ENCODE results near the gene CORIN.
"Not testable (repeated sequence)": the region's sequence is repeated elsewhere in the genome, so short reads cannot be mapped to it uniquely, and the experiment has no call there.

The CORIN gene

DNA sequence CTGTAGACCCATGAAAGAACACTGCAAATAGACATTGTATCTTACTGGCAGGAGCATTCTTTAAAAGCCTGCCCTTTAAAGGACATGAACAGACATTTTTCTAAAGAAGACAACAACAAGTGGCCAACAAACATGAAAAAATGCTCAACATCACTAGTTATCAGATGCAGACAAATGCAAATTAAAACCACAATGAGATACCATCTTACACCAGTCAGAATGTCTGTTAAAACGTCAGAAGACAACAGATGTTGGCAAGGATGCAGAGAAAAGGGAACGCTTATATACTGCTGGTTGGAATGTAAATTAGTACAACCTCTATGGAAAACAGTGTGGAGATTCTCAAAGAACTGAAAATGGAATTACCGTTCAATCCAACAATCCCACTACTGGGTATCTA is 275.6 kb downstream of the CORIN start:
- H3K36me3 ChIP-seq (ENCODE audit: insufficient read depth, low read length), result peaks cover 30% of the 10 kb centered on the region
- no peak overlapping the region for H2AFZ ChIP-seq (ENCODE audit: low read depth, low read length)
- ATAC-seq (ENCODE audit: insufficient read depth, low read depth) (peak; percentile 90), DNase-seq (peak; percentile 12)
- H3K27me3 ChIP-seq (ENCODE audit: insufficient read depth, low read length, poor library complexity), result no peaks in the 10 kb centered on the region
- H3K79me2 ChIP-seq (ENCODE audit: insufficient read depth, low read length), result no peaks in the 10 kb centered on the region
- H3K9me3 ChIP-seq (ENCODE audit: insufficient read depth, low read length, severe bottlenecking), result no peaks in the 10 kb centered on the region
- peak overlapping the region; percentile 49 for H3K4me2 ChIP-seq (ENCODE audit: insufficient read depth, low read length)
- H3K27ac ChIP-seq (ENCODE audit: low read length), result peak overlapping the region; percentile 84
- H3K4me1 ChIP-seq (ENCODE audit: insufficient read depth, low read length), result peaks cover 54% of the 10 kb centered on the region
- no peak overlapping the region for H3K4me3 ChIP-seq (ENCODE audit: low read depth in 1 of 2, low read length in 2 of 2)
- TF ChIP-seq EZH2 (IDR thresholded peaks at IDR 0.05; ENCODE audit: borderline replicate concordance, low read depth, low read length, severe bottlenecking), result no peak
- TF ChIP-seq, protein P1, sequence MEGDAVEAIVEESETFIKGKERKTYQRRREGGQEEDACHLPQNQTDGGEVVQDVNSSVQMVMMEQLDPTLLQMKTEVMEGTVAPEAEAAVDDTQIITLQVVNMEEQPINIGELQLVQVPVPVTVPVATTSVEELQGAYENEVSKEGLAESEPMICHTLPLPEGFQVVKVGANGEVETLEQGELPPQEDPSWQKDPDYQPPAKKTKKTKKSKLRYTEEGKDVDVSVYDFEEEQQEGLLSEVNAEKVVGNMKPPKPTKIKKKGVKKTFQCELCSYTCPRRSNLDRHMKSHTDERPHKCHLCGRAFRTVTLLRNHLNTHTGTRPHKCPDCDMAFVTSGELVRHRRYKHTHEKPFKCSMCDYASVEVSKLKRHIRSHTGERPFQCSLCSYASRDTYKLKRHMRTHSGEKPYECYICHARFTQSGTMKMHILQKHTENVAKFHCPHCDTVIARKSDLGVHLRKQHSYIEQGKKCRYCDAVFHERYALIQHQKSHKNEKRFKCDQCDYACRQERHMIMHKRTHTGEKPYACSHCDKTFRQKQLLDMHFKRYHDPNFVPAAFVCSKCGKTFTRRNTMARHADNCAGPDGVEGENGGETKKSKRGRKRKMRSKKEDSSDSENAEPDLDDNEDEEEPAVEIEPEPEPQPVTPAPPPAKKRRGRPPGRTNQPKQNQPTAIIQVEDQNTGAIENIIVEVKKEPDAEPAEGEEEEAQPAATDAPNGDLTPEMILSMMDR (IDR thresholded peaks at IDR 0.05; ENCODE audit: borderline replicate concordance, extremely low read depth, low read length, poor library complexity, severe bottlenecking), result no peak
- H3K9ac ChIP-seq (ENCODE audit: low read depth, low read length), result peak overlapping the region; percentile 32; the same call in 1 of the 2 replicates
- no peaks in the 10 kb centered on the region for H4K20me1 ChIP-seq (ENCODE audit: insufficient read depth, low read length)

DNA sequence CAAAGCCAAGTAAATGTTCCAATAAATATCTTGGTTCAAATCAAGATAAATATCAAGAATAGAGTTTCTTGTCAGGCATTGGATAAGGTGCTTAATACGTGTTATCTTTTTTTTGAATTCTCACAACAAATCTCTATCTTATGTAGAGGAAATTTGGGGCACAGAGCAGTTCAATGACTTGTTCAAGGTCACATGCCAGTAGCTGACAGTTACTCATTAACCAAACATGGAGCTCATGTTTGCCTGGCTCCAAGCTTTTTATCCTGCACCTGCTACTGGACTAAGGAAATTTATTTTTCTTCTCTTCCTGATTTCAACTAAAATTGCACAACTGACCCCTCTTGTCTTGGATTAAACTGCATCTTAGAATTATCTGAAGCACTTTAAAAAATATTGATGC is 276.5 kb downstream of the CORIN start:
- TF ChIP-seq, protein P1 (IDR thresholded peaks at IDR 0.05; ENCODE audit: borderline replicate concordance, extremely low read depth, low read length, poor library complexity, severe bottlenecking), result no peak
- no peak for TF ChIP-seq EZH2 (IDR thresholded peaks at IDR 0.05; ENCODE audit: borderline replicate concordance, low read depth, low read length, severe bottlenecking)
- H3K36me3 ChIP-seq (ENCODE audit: insufficient read depth, low read length), result peaks cover 26% of the 10 kb centered on the region
- H3K4me3 ChIP-seq (ENCODE audit: low read depth in 1 of 2, low read length in 2 of 2), result no peak overlapping the region
- H3K27ac ChIP-seq (ENCODE audit: low read length), result peak overlapping the region; percentile 84
- DNase-seq (no peak), ATAC-seq (ENCODE audit: insufficient read depth, low read depth) (no peak)
- peaks cover 54% of the 10 kb centered on the region for H3K4me1 ChIP-seq (ENCODE audit: insufficient read depth, low read length)
- no peaks in the 10 kb centered on the region for H3K9me3 ChIP-seq (ENCODE audit: insufficient read depth, low read length, severe bottlenecking)
- peak overlapping the region; percentile 49; the same call in 1 of the 2 replicates for H3K4me2 ChIP-seq (ENCODE audit: insufficient read depth, low read length)
- no peak overlapping the region for H2AFZ ChIP-seq (ENCODE audit: low read depth, low read length)
- no peaks in the 10 kb centered on the region for H3K79me2 ChIP-seq (ENCODE audit: insufficient read depth, low read length)
- H3K27me3 ChIP-seq (ENCODE audit: insufficient read depth, low read length, poor library complexity), result no peaks in the 10 kb centered on the region
- H3K9ac ChIP-seq (ENCODE audit: low read depth, low read length), result peak overlapping the region; percentile 32; the same call in 1 of the 2 replicates
- H4K20me1 ChIP-seq (ENCODE audit: insufficient read depth, low read length), result no peaks in the 10 kb centered on the region

DNA sequence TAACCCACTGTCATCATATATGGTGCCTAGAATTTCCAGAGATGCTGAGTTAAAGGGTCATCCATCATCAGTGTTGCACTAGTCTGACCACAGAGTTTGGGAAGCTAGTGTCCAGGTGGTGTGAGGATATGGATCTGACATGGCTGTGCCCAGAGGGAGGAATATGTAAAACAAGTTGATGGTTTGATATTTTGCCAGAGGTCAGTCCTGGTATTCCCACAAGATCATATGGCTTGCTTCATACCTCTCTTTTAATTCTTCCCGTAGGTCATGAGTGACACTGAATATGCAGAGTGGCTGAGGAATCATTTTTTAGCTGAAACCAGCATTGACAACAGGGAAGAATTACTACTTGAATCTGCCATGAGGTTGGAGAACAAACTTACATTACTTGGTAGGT is 277.2 kb downstream of the CORIN start:
- H3K27ac ChIP-seq (ENCODE audit: low read length), result peak overlapping the region; percentile 84
- ATAC-seq (ENCODE audit: insufficient read depth, low read depth) (no peak), DNase-seq (no peak)
- H3K27me3 ChIP-seq (ENCODE audit: insufficient read depth, low read length, poor library complexity), result no peaks in the 10 kb centered on the region
- H3K9ac ChIP-seq (ENCODE audit: low read depth, low read length), result no peak overlapping the region
- H3K9me3 ChIP-seq (ENCODE audit: insufficient read depth, low read length, severe bottlenecking), result no peaks in the 10 kb centered on the region
- H3K4me1 ChIP-seq (ENCODE audit: insufficient read depth, low read length), result peaks cover 54% of the 10 kb centered on the region
- H2AFZ ChIP-seq (ENCODE audit: low read depth, low read length), result no peak overlapping the region
- H3K4me3 ChIP-seq (ENCODE audit: low read depth in 1 of 2, low read length in 2 of 2), result no peak overlapping the region
- H3K79me2 ChIP-seq (ENCODE audit: insufficient read depth, low read length), result no peaks in the 10 kb centered on the region
- peaks cover 26% of the 10 kb centered on the region for H3K36me3 ChIP-seq (ENCODE audit: insufficient read depth, low read length)
- TF ChIP-seq EZH2 (IDR thresholded peaks at IDR 0.05; ENCODE audit: borderline replicate concordance, low read depth, low read length, severe bottlenecking), result no peak
- TF ChIP-seq, protein P1 (IDR thresholded peaks at IDR 0.05; ENCODE audit: borderline replicate concordance, extremely low read depth, low read length, poor library complexity, severe bottlenecking), result no peak
- H4K20me1 ChIP-seq (ENCODE audit: insufficient read depth, low read length), result no peaks in the 10 kb centered on the region
- H3K4me2 ChIP-seq (ENCODE audit: insufficient read depth, low read length), result no peak overlapping the region

DNA sequence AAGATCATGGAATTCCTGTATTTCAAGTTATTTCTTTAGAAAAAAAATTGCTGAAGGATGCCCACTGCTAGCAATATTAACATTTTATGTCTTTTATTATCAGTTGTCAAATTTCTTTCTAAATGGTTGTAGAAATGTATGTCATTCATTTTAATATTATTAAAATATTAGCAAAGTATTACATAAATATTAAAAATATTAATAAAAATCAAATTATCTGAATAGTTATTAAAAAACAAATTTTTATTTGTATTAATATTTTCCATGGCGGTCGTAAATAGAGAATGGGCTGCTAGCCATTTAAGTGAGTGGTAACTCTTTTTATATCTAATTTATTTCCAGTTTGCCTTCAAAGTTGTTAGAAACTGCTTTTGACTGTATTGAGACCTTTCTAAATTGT is 280.6 kb downstream of the CORIN start:
- Histone ChIP-seq H3K79me2 (ENCODE audit: insufficient read depth, low read length) (no peaks in the 10 kb centered on the region), H3K36me3 (ENCODE audit: insufficient read depth, low read length) (peaks cover 45% of the 10 kb centered on the region), H3K4me3 (ENCODE audit: low read depth in 1 of 2, low read length in 2 of 2) (no peak overlapping the region), H2AFZ (ENCODE audit: low read depth, low read length) (no peak overlapping the region), H3K9ac (ENCODE audit: low read depth, low read length) (no peak overlapping the region), H3K27ac (ENCODE audit: low read length) (no peak overlapping the region), H4K20me1 (ENCODE audit: insufficient read depth, low read length) (no peaks in the 10 kb centered on the region), H3K4me2 (ENCODE audit: insufficient read depth, low read length) (no peak overlapping the region), H3K27me3 (ENCODE audit: insufficient read depth, low read length, poor library complexity) (no peaks in the 10 kb centered on the region), H3K4me1 (ENCODE audit: insufficient read depth, low read length) (peaks cover 25% of the 10 kb centered on the region), H3K9me3 (ENCODE audit: insufficient read depth, low read length, severe bottlenecking) (no peaks in the 10 kb centered on the region)
- no peak for DNase-seq
- TF ChIP-seq, protein P1 (IDR thresholded peaks at IDR 0.05; ENCODE audit: borderline replicate concordance, extremely low read depth, low read length, poor library complexity, severe bottlenecking), result no peak
- no peak for TF ChIP-seq EZH2 (IDR thresholded peaks at IDR 0.05; ENCODE audit: borderline replicate concordance, low read depth, low read length, severe bottlenecking)
- ATAC-seq (ENCODE audit: insufficient read depth, low read depth), result no peak

DNA sequence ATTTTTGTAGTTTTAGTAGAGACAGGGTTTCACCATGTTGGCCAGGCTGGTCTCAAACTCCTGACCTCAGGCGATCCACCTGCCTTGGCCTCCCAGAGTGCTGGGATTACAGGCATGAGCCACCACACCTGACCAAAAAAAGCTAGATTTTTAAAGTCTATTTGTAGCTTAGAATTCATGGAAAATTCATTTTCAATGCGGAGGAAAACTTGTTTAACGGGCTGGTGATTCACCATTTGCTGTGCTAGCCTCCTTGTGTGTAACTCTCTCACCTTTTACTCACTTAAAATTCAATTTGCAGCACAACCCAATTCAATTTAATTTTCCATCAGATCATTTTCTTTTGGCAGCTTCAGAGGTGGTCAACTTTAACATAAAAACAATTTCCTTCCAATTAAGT is 281.9 kb downstream of the CORIN start:
- H3K27ac ChIP-seq (ENCODE audit: low read length); H4K20me1 ChIP-seq (ENCODE audit: insufficient read depth, low read length); H3K9ac ChIP-seq (ENCODE audit: low read depth, low read length); H3K27me3 ChIP-seq (ENCODE audit: insufficient read depth, low read length, poor library complexity); H2AFZ ChIP-seq (ENCODE audit: low read depth, low read length); H3K4me3 ChIP-seq (ENCODE audit: low read depth in 1 of 2, low read length in 2 of 2); H3K79me2 ChIP-seq (ENCODE audit: insufficient read depth, low read length); H3K9me3 ChIP-seq (ENCODE audit: insufficient read depth, low read length, severe bottlenecking); H3K4me2 ChIP-seq (ENCODE audit: insufficient read depth, low read length); ATAC-seq (ENCODE audit: insufficient read depth, low read depth); DNase-seq: not testable (repeated sequence)
- Histone ChIP-seq H3K4me1 (ENCODE audit: insufficient read depth, low read length) (peaks cover 12% of the 10 kb centered on the region), H3K36me3 (ENCODE audit: insufficient read depth, low read length) (peaks cover 44% of the 10 kb centered on the region)

Data from DND-41 (cell line).